H9 (cell line): ENCODE data around the gene DNAJC30. TPM values are rescaled to one million over a fixed set of nuclear protein-coding genes. Genes with fewer than 3 reads are reported as not detected.

Experiments used
- DNase-seq: peaks from one replicate; pipeline ENCODE4 v3.0.0-alpha.2; 2017
- H2AFZ ChIP-seq: one replicate; pipeline ENCODE4 v1.6.1; 2013; ENCODE audit warnings: mild to moderate bottlenecking, low read length, control low read depth, moderate library complexity
- H2AK5ac ChIP-seq: 2 replicates; pipeline ENCODE4 v1.6.1; 2013; ENCODE audit warnings: low read length, control low read depth, mixed read lengths; ENCODE audit not compliant: insufficient read length
- H2BK120ac ChIP-seq: one replicate; pipeline ENCODE4 v1.6.1; 2013; ENCODE audit warnings: low read depth, mild to moderate bottlenecking, low read length, control low read depth, inconsistent platforms; ENCODE audit not compliant: poor library complexity, severe bottlenecking
- H2BK12ac ChIP-seq: 2 replicates; pipeline ENCODE4 v1.6.1; 2013; ENCODE audit warnings: low read length, control low read depth, mixed read lengths, low read depth; ENCODE audit not compliant: insufficient read length
- H2BK15ac ChIP-seq: 2 replicates; pipeline ENCODE4 v1.6.1; 2013; ENCODE audit warnings: low read depth, low read length, control low read depth
- H2BK20ac ChIP-seq: one replicate; pipeline ENCODE4 v1.6.1; 2013; ENCODE audit warnings: low read depth, mild to moderate bottlenecking, low read length, control low read depth, inconsistent platforms; ENCODE audit not compliant: poor library complexity, severe bottlenecking
- H2BK5ac ChIP-seq: 2 replicates; pipeline ENCODE4 v1.6.1; 2013; ENCODE audit warnings: low read length, control low read depth, mixed read lengths; ENCODE audit not compliant: insufficient read length
- H3K14ac ChIP-seq: 2 replicates; pipeline ENCODE4 v1.6.1; 2013; ENCODE audit warnings: low read length, control low read depth; ENCODE audit not compliant: insufficient read depth
- H3K18ac ChIP-seq: 2 replicates; pipeline ENCODE4 v1.6.1; 2013; ENCODE audit warnings: low read depth, mild to moderate bottlenecking, mixed read lengths, low read length, control low read depth; ENCODE audit not compliant: insufficient read length
- H3K23ac ChIP-seq: 2 replicates; pipeline ENCODE4 v1.6.1; 2013; ENCODE audit warnings: low read length, control low read depth, mixed read lengths, low read depth; ENCODE audit not compliant: insufficient read length
- H3K23me2 ChIP-seq: 2 replicates; pipeline ENCODE4 v1.6.1; 2013; ENCODE audit warnings: low read depth, mild to moderate bottlenecking, mixed read lengths, low read length, control low read depth; ENCODE audit not compliant: insufficient read length, poor library complexity, severe bottlenecking
- H3K27ac ChIP-seq: 2 replicates; pipeline ENCODE4 v1.5.1; 2013; ENCODE audit warnings: low read length, control low read depth, mixed read lengths, low read depth; ENCODE audit not compliant: insufficient read length
- H3K27me3 ChIP-seq: 2 replicates; pipeline ENCODE4 v1.6.1; 2013; ENCODE audit warnings: low read length, control low read depth, inconsistent platforms; ENCODE audit not compliant: insufficient read depth
- H3K4ac ChIP-seq: 2 replicates; pipeline ENCODE4 v1.6.1; 2013; ENCODE audit warnings: low read depth, mild to moderate bottlenecking, control low read depth, inconsistent platforms, low read length, moderate library complexity
- H3K4me1 ChIP-seq: 2 replicates; pipeline ENCODE4 v1.6.1; 2013; ENCODE audit warnings: low read length, control low read depth, inconsistent platforms; ENCODE audit not compliant: insufficient read depth
- H3K4me2 ChIP-seq: 2 replicates; pipeline ENCODE4 v1.6.1; 2013; ENCODE audit warnings: low read length, control low read depth, mixed read lengths; ENCODE audit not compliant: insufficient read length, insufficient read depth
- H3K56ac ChIP-seq: 2 replicates; pipeline ENCODE4 v1.6.1; 2013; ENCODE audit warnings: low read depth, mild to moderate bottlenecking, mixed read lengths, low read length, control low read depth; ENCODE audit not compliant: insufficient read length
- H3K79me1 ChIP-seq: 2 replicates; pipeline ENCODE4 v1.6.1; 2013; ENCODE audit warnings: low read depth, mild to moderate bottlenecking, moderate library complexity, low read length, control low read depth, inconsistent platforms; ENCODE audit not compliant: insufficient read depth, poor library complexity, severe bottlenecking
- H3K79me2 ChIP-seq: 2 replicates; pipeline ENCODE4 v1.6.1; 2013; ENCODE audit warnings: low read length, control low read depth, inconsistent platforms; ENCODE audit not compliant: insufficient read depth
- H3K9ac ChIP-seq: 2 replicates; pipeline ENCODE4 v1.6.1; 2013; ENCODE audit warnings: low read length, control low read depth, mixed read lengths; ENCODE audit not compliant: insufficient read length; ENCODE audit errors: extremely low read depth
- H3K9me3 ChIP-seq: one replicate; pipeline ENCODE4 v1.6.1; 2013; ENCODE audit warnings: low read depth, low read length, inconsistent platforms; ENCODE audit not compliant: control insufficient read depth
- H3T11ph ChIP-seq: one replicate; pipeline ENCODE4 v1.6.1; 2013; ENCODE audit warnings: mild to moderate bottlenecking, low read length, control low read depth, inconsistent platforms
- H4K20me1 ChIP-seq: one replicate; pipeline ENCODE4 v1.6.1; 2013; ENCODE audit not compliant: control insufficient read depth, insufficient read length, insufficient read depth
- H4K5ac ChIP-seq: 2 replicates; pipeline ENCODE4 v1.6.1; 2013; ENCODE audit warnings: low read depth, mild to moderate bottlenecking, mixed read lengths, low read length, control low read depth; ENCODE audit not compliant: insufficient read length
- H4K8ac ChIP-seq: replicated peaks from 2 replicates; pipeline ENCODE4 v1.6.1; 2013; ENCODE audit warnings: low read length, control low read depth, mixed read lengths, low read depth; ENCODE audit not compliant: insufficient read length
- H4K91ac ChIP-seq: 2 replicates; pipeline ENCODE4 v1.6.1; 2013; ENCODE audit warnings: low read depth, mild to moderate bottlenecking, moderate library complexity, mixed read lengths, low read length, control low read depth; ENCODE audit not compliant: insufficient read length
- H3K27ac Mint-ChIP-seq, 3 experiments: 2 replicates in 2 of 3; 3 replicates in 1 of 3; pipeline ENCODE4 v1.8.0; 2020 to 2021; ENCODE audit warnings: mixed read lengths in 3 of 3, mild to moderate bottlenecking in 1 of 3, moderate library complexity in 1 of 3
- H3K27me3 Mint-ChIP-seq: 2 replicates; pipeline ENCODE4 v1.8.0; 2021; ENCODE audit warnings: low read depth, mild to moderate bottlenecking, moderate library complexity, mixed read lengths
- H3K36me3 Mint-ChIP-seq, 3 experiments: 2 replicates in 2 of 3; 3 replicates in 1 of 3; pipeline ENCODE4 v1.8.0; 2020 to 2021; ENCODE audit warnings: low read depth in 3 of 3, mixed read lengths in 3 of 3; ENCODE audit not compliant: insufficient read depth in 1 of 3
- H3K4me1 Mint-ChIP-seq, 2 experiments: 2 replicates each; pipeline ENCODE4 v1.8.0; 2020; ENCODE audit warnings: mixed read lengths in 2 of 2
- H3K4me3 Mint-ChIP-seq, 2 experiments: 2 replicates in 1 of 2; 3 replicates in 1 of 2; pipeline ENCODE4 v1.8.0; 2020 to 2021; ENCODE audit warnings: mild to moderate bottlenecking in 2 of 2, mixed read lengths in 2 of 2, moderate library complexity in 1 of 2
- H3K9me3 Mint-ChIP-seq, 2 experiments: 2 replicates in 1 of 2; 3 replicates in 1 of 2; pipeline ENCODE4 v1.8.0; 2020; ENCODE audit warnings: mild to moderate bottlenecking in 2 of 2, mixed read lengths in 2 of 2, moderate library complexity in 1 of 2
- WGBS: extraction: QIAGEN DNeasy Blood & Tissue Kit; methylation state at CpG from one replicate; pipeline ENCODE4 v1.1.7; 2013; ENCODE audit warnings: missing lambda C conversion rate, low lambda C conversion rate, mixed read lengths; ENCODE audit not compliant: insufficient read length; ENCODE audit errors: extremely low coverage; 5-methylcytosine and 5-hydroxymethylcytosine counted together
- total RNA-seq: library from RNA; stranded (reverse); gene quantifications from 2 replicates; pipeline ENCODE4 v1.2.1, GENCODE V29; 2021
- TF ChIP-seq, protein P1 (sequence below): fragments of 200-600 bp; sonication (generic); conservative IDR thresholded peaks from 3 replicates; pipeline ENCODE4 v1.8.0; 2021; ENCODE audit warnings: antibody characterized with exemption, mild to moderate bottlenecking

DNAJC30 gene
- total RNA-seq, 1 experiment from 2014 or later = 8.1 TPM

DNA sequence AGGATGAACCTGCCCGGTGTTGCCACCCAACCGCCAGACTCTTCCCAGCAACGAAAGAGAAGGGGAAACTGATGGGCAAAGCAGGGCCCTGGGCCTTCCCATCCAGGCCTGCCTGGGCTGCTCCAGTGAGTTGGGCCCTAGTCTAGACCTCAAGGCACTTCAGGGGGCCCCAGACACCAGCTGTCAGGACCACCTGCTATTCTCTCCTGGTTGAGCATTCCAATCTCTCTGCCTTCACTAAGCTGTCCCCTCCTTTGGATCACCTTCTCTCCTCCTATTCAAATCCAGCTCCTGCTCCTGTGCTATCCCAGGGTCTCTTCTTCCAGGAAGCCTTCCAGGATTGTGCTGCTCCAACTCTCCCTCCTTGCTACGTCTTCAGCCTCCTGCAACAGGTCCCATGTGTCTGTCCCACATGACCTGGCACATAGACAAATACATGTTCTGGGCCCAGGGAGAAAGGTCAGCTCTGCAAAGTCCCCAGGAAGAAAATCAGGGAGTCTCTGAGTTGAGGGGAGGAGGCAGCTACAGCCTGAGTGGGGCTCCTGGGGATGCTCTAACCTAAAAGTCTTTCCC is 33.2 kb upstream of the DNAJC30 start:
- no peak overlapping the region for H3K56ac ChIP-seq
- no peak overlapping the region for H2BK5ac ChIP-seq
- H3K4me1 Mint-ChIP-seq = peaks cover 0 to 10% of the 10 kb centered on the region in 2 experiments; a peak in 2 of 4 replicates
- H4K20me1 ChIP-seq = no peaks in the 10 kb centered on the region
- H2BK120ac ChIP-seq = no peak overlapping the region
- peaks cover 9% of the 10 kb centered on the region for H3K23me2 ChIP-seq
- no peaks in the 10 kb centered on the region for H3K79me1 ChIP-seq
- no peak overlapping the region for H3T11ph ChIP-seq
- H3K9ac ChIP-seq = no peak overlapping the region
- no peak overlapping the region for H2BK20ac ChIP-seq
- no peak overlapping the region for H4K91ac ChIP-seq
- WGBS = no CpG with 5 or more reads among the region's 4 CpGs
- H3K14ac ChIP-seq = no peak overlapping the region
- no peaks in the 10 kb centered on the region for H3K4me1 ChIP-seq
- H3K27ac Mint-ChIP-seq = no peak overlapping the region
- H3K4me2 ChIP-seq = no peak overlapping the region
- TF ChIP-seq, protein P1, sequence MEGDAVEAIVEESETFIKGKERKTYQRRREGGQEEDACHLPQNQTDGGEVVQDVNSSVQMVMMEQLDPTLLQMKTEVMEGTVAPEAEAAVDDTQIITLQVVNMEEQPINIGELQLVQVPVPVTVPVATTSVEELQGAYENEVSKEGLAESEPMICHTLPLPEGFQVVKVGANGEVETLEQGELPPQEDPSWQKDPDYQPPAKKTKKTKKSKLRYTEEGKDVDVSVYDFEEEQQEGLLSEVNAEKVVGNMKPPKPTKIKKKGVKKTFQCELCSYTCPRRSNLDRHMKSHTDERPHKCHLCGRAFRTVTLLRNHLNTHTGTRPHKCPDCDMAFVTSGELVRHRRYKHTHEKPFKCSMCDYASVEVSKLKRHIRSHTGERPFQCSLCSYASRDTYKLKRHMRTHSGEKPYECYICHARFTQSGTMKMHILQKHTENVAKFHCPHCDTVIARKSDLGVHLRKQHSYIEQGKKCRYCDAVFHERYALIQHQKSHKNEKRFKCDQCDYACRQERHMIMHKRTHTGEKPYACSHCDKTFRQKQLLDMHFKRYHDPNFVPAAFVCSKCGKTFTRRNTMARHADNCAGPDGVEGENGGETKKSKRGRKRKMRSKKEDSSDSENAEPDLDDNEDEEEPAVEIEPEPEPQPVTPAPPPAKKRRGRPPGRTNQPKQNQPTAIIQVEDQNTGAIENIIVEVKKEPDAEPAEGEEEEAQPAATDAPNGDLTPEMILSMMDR = no peak
- no peak overlapping the region for H2AFZ ChIP-seq
- H3K79me2 ChIP-seq = no peaks in the 10 kb centered on the region
- peaks cover 3% of the 10 kb centered on the region; the same call in 1 of the 2 replicates for H3K27me3 ChIP-seq
- H3K9me3 ChIP-seq = no peaks in the 10 kb centered on the region
- H3K9me3 Mint-ChIP-seq = no peaks in the 10 kb centered on the region; a peak in 1 of 5 replicates
- H3K36me3 Mint-ChIP-seq = peaks cover 0 to 2% (median 0%) of the 10 kb centered on the region in 3 experiments; a peak in 2 of 7 replicates
- no peak overlapping the region for H4K5ac ChIP-seq
- H4K8ac ChIP-seq = no peak overlapping the region
- no peak overlapping the region for H2AK5ac ChIP-seq
- H3K27ac ChIP-seq = no peak overlapping the region
- no peak overlapping the region for H2BK15ac ChIP-seq
- H3K18ac ChIP-seq = no peak overlapping the region
- no peak overlapping the region for H3K4ac ChIP-seq
- H3K23ac ChIP-seq = no peak overlapping the region
- H3K4me3 Mint-ChIP-seq = no peak overlapping the region
- DNase-seq = no peak
- peaks cover 31% of the 10 kb centered on the region for H3K27me3 Mint-ChIP-seq
- H2BK12ac ChIP-seq = no peak overlapping the region
